ENCODE data around the gene IGSF9B.

GRCh38 chr11:133908827-133909226, 47.9 kb downstream of the IGSF9B start:
- no peak for TF ChIP-seq CTCF (IDR thresholded peaks at IDR 0.05)
- TF ChIP-seq POLR2A (IDR thresholded peaks at IDR 0.05), result no peak

Data from adrenal gland (tissue), 5 donors.